Measurements from ENCODE around the gene SLC6A3.
A peak's percentile ranks its signal among the peaks of the same experiment; 100 is the strongest.
"Not testable (repeated sequence)": the region's sequence is repeated elsewhere in the genome, so short reads cannot be mapped to it uniquely, and the experiment has no call there.

SLC6A3 gene

GRCh38 chr5:1386274-1386717 lies 58.9 kb downstream of the SLC6A3 start:
- DNase-seq (ENCODE audit: low spot score) = peak; percentile 61

DNA sequence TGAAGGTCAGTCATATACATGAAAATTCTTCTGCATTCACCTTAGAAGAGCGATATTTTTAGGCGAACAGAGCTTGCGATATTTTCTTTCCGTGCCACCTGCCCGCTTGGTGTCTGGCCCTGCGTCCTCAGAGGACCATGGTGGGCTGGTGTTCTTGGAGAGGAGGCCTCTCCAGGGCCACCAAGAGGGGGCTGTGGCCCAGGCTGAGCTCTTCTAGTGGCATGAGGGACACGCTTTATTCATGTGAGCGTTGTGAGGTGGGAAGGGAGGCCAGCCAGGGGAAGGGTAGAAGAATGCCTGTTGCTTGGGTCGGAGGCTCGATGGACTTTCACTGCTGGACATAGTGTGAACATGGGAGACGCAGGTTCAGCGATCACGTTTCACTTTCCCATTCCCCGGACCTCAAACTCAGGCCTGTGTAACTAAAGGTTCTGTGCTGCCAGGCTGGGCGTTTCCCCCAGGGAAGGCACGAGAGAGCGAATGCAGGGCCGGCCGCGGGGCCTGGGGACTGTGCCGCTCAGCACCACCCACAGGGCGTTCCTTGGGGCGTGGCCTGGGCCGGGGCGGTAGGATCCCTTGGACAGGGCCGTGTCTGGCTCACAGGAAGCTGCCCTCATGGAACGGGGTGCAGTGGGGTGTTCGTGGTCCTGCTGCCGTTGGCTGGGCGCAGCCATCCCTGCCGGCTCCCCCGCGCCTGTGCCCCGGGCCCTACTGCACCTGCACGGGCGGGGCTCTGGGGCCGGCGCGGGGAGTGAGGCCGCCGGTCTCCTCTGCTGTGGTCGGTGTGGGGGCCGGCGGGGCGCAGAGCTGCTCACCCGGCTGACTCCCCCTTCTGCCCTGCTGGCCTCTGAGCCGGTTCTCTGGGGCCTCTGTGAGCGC lies 59.6 kb downstream of the SLC6A3 start:
- DNase-seq (ENCODE audit: low spot score) = peak; percentile 73

DNA sequence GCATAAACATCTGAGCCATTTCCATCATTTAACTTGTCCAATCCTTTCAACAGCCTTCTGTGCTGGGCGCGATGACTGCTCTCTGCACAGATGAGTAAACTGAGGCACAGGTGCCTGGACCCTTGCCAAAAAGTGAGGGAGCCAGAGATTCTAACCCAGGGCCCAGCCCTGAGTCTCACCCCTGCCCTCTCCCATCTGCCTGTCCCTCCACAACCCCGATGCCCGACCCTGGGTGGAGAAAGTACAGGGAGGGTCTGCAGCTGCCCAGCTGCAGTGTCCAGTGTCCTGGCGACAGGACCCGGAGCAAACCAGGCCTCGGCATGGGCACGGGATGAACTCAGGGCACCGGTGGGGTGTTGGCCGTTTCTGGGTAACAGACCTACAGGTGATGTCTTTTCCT lies 60.7 kb downstream of the SLC6A3 start:
- DNase-seq (ENCODE audit: low spot score) = no peak

DNA sequence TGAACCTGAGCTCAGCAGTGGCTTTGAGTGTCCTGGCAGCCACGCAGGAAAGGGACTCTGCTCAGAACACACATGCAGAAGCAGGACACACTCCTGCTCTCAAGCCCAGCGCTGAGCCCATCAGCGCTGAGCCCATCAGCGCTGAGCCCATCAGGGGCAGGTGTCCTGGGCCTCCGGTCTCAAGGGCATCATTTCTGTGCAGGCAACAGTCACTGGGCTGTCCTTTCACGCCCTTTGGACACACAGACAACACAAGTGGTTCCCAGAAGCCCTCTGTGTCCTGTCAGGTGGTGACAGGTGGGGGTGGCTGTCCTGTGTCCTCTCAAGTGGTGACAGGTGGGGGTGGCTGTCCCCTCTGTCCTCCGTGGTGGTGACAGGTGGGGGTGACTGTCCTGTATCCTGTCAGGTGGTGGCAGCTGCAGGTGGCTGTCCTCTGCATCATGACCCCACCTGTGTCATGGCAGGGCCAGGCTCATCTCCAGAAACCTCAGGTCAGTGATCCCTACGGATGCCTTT lies 61.3 kb downstream of the SLC6A3 start:
- no peak for DNase-seq (ENCODE audit: low spot score)

- DNase-seq (ENCODE audit: low spot score) = no peak
Observed at GRCh38 chr5:1383344-1383743, 61.9 kb downstream of the SLC6A3 start.

- no peak for DNase-seq (ENCODE audit: low spot score)
Observed at GRCh38 chr5:1382248-1382700, 63.0 kb downstream of the SLC6A3 start.

DNA sequence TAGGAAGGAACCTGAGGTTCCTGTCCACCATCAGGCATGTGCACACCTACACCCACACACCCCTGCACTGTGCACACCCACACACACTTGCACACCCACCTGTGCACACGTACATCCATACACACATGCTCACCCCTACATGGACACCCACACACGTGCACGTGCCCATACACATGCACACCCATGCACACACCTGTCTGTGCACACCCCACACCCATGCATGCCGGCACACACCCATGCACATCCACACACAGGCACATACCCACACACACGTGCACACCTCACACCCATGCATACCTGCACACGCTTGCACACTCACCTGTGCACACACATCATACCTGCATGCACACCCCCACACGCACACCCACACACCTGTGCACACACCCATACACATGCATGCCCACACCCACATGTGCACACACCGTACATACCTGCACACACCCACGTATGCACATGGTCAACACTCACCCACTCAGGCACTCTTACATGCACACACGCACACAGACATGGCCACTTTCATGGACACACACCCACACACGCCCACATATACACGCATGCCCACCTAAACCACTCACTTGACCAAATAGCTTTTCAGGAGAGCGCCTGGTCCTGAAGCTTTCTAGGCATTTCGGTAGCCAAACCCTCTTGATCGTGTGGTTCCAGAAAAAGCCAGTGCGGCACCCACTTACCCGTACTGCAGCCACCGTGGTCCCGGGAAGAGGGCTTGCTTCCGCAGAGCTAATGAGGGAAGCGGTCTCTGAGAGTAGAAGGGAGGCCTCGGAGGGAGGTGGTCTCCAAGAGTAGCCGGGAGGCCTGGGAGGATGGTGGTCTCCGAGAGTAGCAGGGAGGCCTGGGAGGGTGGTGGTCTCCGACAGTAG lies 63.6 kb downstream of the SLC6A3 start:
- DNase-seq (ENCODE audit: low spot score) = no peak

DNA sequence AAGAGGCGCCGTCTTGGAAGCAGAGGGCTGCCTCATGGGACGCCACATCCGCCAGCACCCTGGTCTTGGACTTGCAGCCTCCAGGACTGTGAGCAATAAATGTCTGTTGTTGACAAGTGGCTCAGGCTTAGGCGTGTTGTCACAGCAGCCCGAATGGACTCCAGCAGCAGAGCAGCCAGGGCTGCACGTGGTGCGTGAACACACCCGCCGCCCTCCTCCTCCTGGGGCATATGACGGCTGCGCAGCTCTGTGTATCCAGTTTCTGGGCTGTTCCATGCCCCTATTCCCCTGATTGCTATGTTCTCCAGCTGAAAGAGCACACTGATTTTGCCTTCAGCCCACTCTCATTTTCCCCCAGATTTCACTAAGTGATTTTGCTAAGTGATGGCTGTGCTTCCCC lies 64.3 kb downstream of the SLC6A3 start:
- DNase-seq (ENCODE audit: low spot score) = no peak

GRCh38 chr5:1380011-1380817 lies 65.0 kb downstream of the SLC6A3 start:
- DNase-seq (ENCODE audit: low spot score) = peak; percentile 64

DNA sequence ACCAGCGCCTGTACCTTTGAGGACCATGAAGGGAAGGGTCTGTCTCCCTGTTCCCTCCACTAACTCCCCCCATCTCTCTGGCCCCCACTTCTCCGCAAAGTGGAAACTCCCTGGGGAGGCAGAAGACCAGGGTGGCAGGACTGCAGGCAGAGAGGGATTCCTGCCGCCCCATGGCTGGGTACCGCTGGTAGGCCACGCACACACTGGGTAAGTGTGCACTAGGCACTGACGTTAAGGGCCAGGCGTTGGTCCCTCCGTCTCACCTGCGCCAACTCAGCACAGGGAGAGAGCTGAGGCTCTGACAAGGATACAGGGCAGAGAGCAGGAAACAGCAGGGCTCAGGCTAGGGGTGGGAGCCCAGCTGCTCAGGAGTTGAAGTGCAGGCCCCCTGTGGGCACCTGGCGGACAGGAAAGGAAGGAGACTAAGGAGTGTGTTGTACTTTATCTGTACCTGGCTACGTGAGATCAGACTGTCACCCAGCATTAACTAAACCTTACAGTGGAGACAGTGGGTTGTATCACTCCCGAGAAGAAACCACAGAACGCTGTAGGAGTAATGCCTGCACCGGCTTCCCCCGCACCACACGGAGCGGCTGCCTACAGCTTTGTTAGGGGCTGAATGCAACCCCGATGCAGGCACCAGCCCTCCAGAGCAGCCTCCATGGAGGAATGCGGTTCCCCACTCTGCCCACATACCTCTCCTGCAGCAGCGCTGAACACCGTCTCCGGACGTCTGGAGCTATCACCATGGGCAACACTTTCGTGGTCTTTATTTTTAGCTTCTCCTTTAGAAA lies 66.2 kb downstream of the SLC6A3 start:
- DNase-seq (ENCODE audit: low spot score) = no peak

GRCh38 chr5:1378096-1378495 lies 67.1 kb downstream of the SLC6A3 start:
- DNase-seq (ENCODE audit: low spot score) = no peak

DNA sequence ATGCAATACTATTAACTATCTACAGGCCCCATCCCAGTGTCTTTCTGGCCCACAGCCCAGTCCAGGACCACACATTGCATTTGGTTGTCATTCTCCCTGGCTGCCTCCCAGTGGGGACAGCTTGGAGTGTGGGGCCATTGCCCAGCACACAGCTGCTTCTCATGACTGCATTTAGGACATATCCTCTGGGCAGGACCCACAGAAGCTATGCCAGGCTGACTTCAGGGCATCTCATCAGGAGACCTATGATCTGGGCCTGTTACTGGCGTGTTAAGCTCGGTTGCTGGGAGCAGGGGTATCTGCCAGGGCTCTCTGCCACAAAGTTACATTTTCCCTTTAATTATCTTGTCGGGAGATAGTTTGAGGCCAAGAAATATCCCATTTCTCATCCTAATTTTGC lies 68.3 kb downstream of the SLC6A3 start:
- no peak for DNase-seq (ENCODE audit: low spot score)

GRCh38 chr5:1375871-1376810 lies 69.1 kb downstream of the SLC6A3 start:
- peak; percentile 23 for DNase-seq (ENCODE audit: low spot score)

DNA sequence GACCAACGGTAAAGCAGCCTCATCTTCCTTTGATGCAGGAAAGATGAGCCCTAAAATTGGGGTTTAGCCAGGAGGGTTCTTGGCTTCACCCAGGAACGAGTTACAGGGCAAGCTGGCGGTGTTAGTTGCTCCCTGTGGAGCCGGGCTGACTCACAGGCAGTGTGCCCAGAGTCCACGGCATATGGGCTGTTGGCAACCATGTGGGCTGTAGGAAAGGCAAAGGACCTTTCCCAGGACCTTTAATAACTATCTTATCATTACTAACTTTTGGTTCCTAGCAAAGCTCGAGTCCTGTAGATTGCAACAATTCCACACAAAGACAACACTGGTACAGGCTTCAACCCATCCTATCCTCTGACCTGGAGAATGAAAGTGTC lies 70.6 kb downstream of the SLC6A3 start:
- DNase-seq (ENCODE audit: low spot score) = no peak

DNA sequence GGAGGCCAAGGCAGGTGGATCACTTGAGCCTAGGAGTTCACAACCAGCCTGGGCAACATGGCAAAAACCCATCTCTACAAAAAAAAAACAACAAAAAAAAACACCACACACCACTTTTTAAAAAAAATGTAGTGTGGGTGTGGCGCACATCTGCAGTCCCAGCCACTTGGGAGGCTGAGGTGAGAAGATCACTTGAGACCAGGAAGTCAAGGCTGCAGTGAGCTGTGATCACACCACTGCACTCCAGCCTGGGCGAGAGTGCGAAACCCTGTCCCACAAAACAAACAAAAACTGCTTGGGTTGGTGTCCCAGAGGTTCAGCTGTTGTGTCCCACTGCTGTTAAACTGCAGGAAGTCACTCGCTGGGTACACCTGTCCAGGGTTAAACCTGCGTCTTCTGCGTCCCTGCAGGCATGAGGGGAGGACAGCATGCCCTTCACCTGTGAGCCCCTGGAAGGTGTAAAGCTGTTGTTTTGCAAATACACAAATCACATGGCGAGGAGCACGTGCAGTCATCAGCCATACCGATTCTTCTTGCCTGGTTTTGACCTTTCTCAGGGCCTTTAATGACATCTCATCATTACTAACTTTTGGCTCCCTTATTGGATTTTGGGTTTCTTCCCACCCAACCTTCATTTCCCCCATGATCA lies 71.1 kb downstream of the SLC6A3 start:
- no peak for DNase-seq (ENCODE audit: low spot score)

DNA sequence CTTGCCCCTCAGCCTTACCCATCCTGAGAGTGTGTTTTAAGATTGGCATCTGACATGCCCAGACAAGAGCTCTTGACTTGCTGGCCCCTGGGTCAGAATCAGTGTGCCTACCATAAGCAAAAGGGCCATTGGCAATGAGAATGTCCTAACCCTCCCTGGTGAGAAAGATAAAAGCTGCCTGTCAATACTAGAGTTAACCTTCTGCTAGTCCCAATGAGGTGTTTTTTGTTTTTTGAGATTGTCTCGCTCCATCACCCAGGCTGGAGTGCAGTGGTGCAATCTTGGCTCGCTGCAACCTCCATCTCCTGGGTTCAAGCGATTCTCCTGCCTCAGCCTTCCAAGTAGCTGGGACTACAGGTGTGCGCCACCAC lies 73.3 kb downstream of the SLC6A3 start:
- DNase-seq (ENCODE audit: low spot score) = not testable (repeated sequence)

- DNase-seq (ENCODE audit: low spot score) = no peak
Observed at GRCh38 chr5:1371218-1371971, 73.8 kb downstream of the SLC6A3 start.

GRCh38 chr5:1370006-1370405 lies 75.2 kb downstream of the SLC6A3 start:
- DNase-seq (ENCODE audit: low spot score) = no peak

DNA sequence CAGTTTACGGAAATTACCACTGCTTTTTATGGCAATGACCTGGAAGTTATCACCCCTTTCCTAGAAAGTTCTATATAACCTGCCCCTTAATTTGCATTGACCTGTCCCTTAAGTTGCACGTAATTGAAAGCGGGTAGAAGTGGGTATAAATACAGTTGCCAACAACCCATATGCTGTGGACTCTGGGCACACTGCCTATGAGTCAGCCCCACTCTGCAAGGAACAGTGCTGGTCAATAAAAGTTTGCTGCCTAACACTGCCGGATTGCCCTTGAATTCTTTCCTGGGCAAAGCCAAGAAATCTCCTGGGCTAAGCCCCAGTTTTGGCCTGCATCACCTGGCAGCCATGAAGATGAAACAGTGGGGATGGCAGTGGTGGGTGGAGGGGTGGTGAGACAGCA lies 76.5 kb downstream of the SLC6A3 start:
- no peak for DNase-seq (ENCODE audit: low spot score)
